KMS-11 (cell line): ENCODE data around the gene NCAPD2.

ENCODE experiments used
- H2AFZ ChIP-seq: fragments of 200-600 bp; sonication (generic); 2 replicates; pipeline ENCODE4 v1.6.1; 2016; ENCODE audit warnings: antibody characterized with exemption, mixed run types, low read depth
- H3K27ac ChIP-seq: fragments of 200-600 bp; sonication (generic); 2 replicates; pipeline ENCODE4 v1.6.1; 2016; ENCODE audit warnings: mild to moderate bottlenecking, mixed run types
- H3K27me3 ChIP-seq: fragments of 200-600 bp; sonication (generic); 2 replicates; pipeline ENCODE4 v1.6.1; 2017; ENCODE audit warnings: mild to moderate bottlenecking, low read depth, mixed run types, moderate library complexity; ENCODE audit not compliant: insufficient read depth
- H3K36me3 ChIP-seq: fragments of 200-600 bp; sonication (generic); 2 replicates; pipeline ENCODE4 v1.6.1; 2017; ENCODE audit warnings: mild to moderate bottlenecking, mixed run types; ENCODE audit not compliant: insufficient read depth
- H3K4me1 ChIP-seq: fragments of 200-600 bp; sonication (generic); 2 replicates; pipeline ENCODE4 v1.6.1; 2016; ENCODE audit warnings: mild to moderate bottlenecking, low read depth, mixed run types; ENCODE audit not compliant: poor library complexity, severe bottlenecking
- H3K4me2 ChIP-seq: fragments of 200-600 bp; sonication (generic); 2 replicates; pipeline ENCODE4 v1.7.0; 2016; ENCODE audit warnings: mild to moderate bottlenecking, mixed run types
- H3K4me3 ChIP-seq: fragments of 200-600 bp; sonication (generic); IDR thresholded peaks from 2 replicates; pipeline ENCODE4 v1.6.1; 2017; ENCODE audit warnings: low read depth, low read length, mixed read lengths; ENCODE audit not compliant: insufficient read depth
- H3K79me2 ChIP-seq: fragments of 200-600 bp; sonication (generic); 2 replicates; pipeline ENCODE4 v1.6.1; 2016; ENCODE audit warnings: low read depth, mixed run types; ENCODE audit not compliant: insufficient read depth
- H3K9ac ChIP-seq: fragments of 200-600 bp; sonication (generic); 2 replicates; pipeline ENCODE4 v1.6.1; 2016; ENCODE audit warnings: mild to moderate bottlenecking, mixed run types
- H4K20me1 ChIP-seq: fragments of 200-600 bp; sonication (generic); 2 replicates; pipeline ENCODE4 v1.6.1; 2016; ENCODE audit warnings: mild to moderate bottlenecking, mixed run types; ENCODE audit not compliant: insufficient read depth
- CTCF ChIP-seq: fragments of 200-600 bp; sonication (generic); conservative IDR thresholded peaks from 2 replicates; pipeline ENCODE4 v1.6.1; 2017; ENCODE audit warnings: low read depth, mild to moderate bottlenecking, antibody characterized with exemption, low read length, moderate library complexity, mixed read lengths

The NCAPD2 gene

GRCh38 chr12:6569786-6570185 lies 75.9 kb downstream of the NCAPD2 start:
- H3K9ac ChIP-seq, result no peak overlapping the region
- no peak overlapping the region for H3K4me2 ChIP-seq
- H3K4me1 ChIP-seq, result peaks cover 5% of the 10 kb centered on the region
- no peaks in the 10 kb centered on the region for H3K27me3 ChIP-seq
- no peak overlapping the region for H2AFZ ChIP-seq
- no peak overlapping the region for H3K4me3 ChIP-seq
- peaks cover 15% of the 10 kb centered on the region; the same call in 1 of the 2 replicates for H3K36me3 ChIP-seq
- no peak for TF ChIP-seq CTCF
- H4K20me1 ChIP-seq, result no peaks in the 10 kb centered on the region
- no peak overlapping the region for H3K27ac ChIP-seq
- H3K79me2 ChIP-seq, result peaks cover 30% of the 10 kb centered on the region

GRCh38 chr12:6570264-6570887 lies 76.5 kb downstream of the NCAPD2 start:
- H3K9ac ChIP-seq, result no peak overlapping the region
- H3K4me1 ChIP-seq, result peaks cover 5% of the 10 kb centered on the region
- peak; percentile 41; the same call in 1 of the 2 replicates for TF ChIP-seq CTCF
- H3K4me2 ChIP-seq, result no peak overlapping the region
- no peak overlapping the region for H2AFZ ChIP-seq
- no peaks in the 10 kb centered on the region for H3K27me3 ChIP-seq
- peaks cover 15% of the 10 kb centered on the region; the same call in 1 of the 2 replicates for H3K36me3 ChIP-seq
- H4K20me1 ChIP-seq, result no peaks in the 10 kb centered on the region
- H3K4me3 ChIP-seq, result no peak overlapping the region
- peaks cover 27% of the 10 kb centered on the region for H3K79me2 ChIP-seq
- H3K27ac ChIP-seq, result no peak overlapping the region

- Histone ChIP-seq H3K27ac (no peak overlapping the region), H3K4me3 (no peak overlapping the region), H3K27me3 (no peaks in the 10 kb centered on the region), H3K36me3 (peaks cover 13% of the 10 kb centered on the region; the same call in 1 of the 2 replicates), H3K79me2 (peaks cover under 1% of the 10 kb centered on the region; the same call in 1 of the 2 replicates), H4K20me1 (no peaks in the 10 kb centered on the region), H3K4me1 (no peaks in the 10 kb centered on the region), H3K9ac (no peak overlapping the region), H2AFZ (no peak overlapping the region), H3K4me2 (no peak overlapping the region)
- TF ChIP-seq CTCF, result no peak
These were observed 79.1 kb downstream of the NCAPD2 start for GRCh38 chr12:6573001-6573400.

GRCh38 chr12:6574576-6575295 lies 80.8 kb downstream of the NCAPD2 start:
- Histone ChIP-seq H3K36me3 (peaks cover 13% of the 10 kb centered on the region; the same call in 1 of the 2 replicates), H3K4me1 (no peaks in the 10 kb centered on the region), H3K79me2 (no peaks in the 10 kb centered on the region), H3K9ac (no peak overlapping the region), H3K27ac (no peak overlapping the region), H3K4me3 (no peak overlapping the region), H3K27me3 (no peaks in the 10 kb centered on the region), H2AFZ (no peak overlapping the region), H4K20me1 (no peaks in the 10 kb centered on the region), H3K4me2 (no peak overlapping the region)
- TF ChIP-seq CTCF, result no peak
